Measurements from ENCODE around the gene GOT1. TPM values are rescaled to one million over a fixed set of nuclear protein-coding genes. Genes with fewer than 3 reads are reported as not detected.

The GOT1 gene
- polyA plus RNA-seq, 3 donors, result 2.6 to 10.4 (median 8.2) TPM

GRCh38 chr10:99366666-99367065 lies 63.8 kb downstream of the GOT1 start:
- H2AFZ ChIP-seq (ENCODE audit: insufficient read depth, low read depth, low read length, poor library complexity, severe bottlenecking), result no peak overlapping the region
- no peak overlapping the region for H3K27ac ChIP-seq (ENCODE audit: low read depth in 1 of 2, low read length in 2 of 2)
- no peak overlapping the region for H3K9ac ChIP-seq (ENCODE audit: insufficient read depth, low read length, poor library complexity, severe bottlenecking)
- H3K9me3 ChIP-seq (replicated peaks in 1 of 2; ENCODE audit: control insufficient read depth in 1 of 2, insufficient read depth in 1 of 2, low read length in 2 of 2), result no peaks in the 10 kb centered on the region
- no CpG with 5 or more reads among the region's 2 CpGs for WGBS (ENCODE audit: insufficient coverage)
- H3K4me2 ChIP-seq (replicated peaks; ENCODE audit: extremely low read depth, low read length, poor library complexity, severe bottlenecking), result no peak overlapping the region
- no peak for TF ChIP-seq CTCF (IDR thresholded peaks at IDR 0.05)
- Mint-ChIP-seq H3K27ac (no peak overlapping the region), H3K9me3 (peaks cover 0 to 2% (median 0%) of the 10 kb centered on the region in 7 donors), H3K36me3 (no peaks in the 10 kb centered on the region), H3K4me1 (peaks cover 7% of the 10 kb centered on the region), H3K4me3 (no peak overlapping the region), H3K27me3 (ENCODE audit: low read depth in 3 of 3) (peaks cover 0 to 2% (median 1%) of the 10 kb centered on the region in 3 donors)
- no peak for DNase-seq
- H3K79me2 ChIP-seq (ENCODE audit: insufficient read depth, low read length), result no peaks in the 10 kb centered on the region
- no peaks in the 10 kb centered on the region for H3K36me3 ChIP-seq (replicated peaks in 1 of 2; ENCODE audit: control insufficient read depth in 1 of 2, insufficient read depth in 2 of 2, low read length in 2 of 2)
- peaks cover 0 to 4% of the 10 kb centered on the region in 2 donors for H3K4me1 ChIP-seq (ENCODE audit: control insufficient read depth in 1 of 2, insufficient read depth in 2 of 2, low read length in 2 of 2)
- H4K20me1 ChIP-seq (ENCODE audit: insufficient read depth, low read length), result no peaks in the 10 kb centered on the region
- H3K4me3 ChIP-seq (replicated peaks in 1 of 3; ENCODE audit: low read depth in 2 of 3, low read length in 3 of 3), result no peak overlapping the region
- intact Hi-C loops (cut with micrococcal nuclease), result no loop called here
- H3K27me3 ChIP-seq (ENCODE audit: control insufficient read depth in 2 of 2, insufficient read depth in 2 of 2, low read length in 2 of 2), result no peaks in the 10 kb centered on the region

GRCh38 chr10:99365736-99366135 lies 64.7 kb downstream of the GOT1 start:
- intact Hi-C loops (cut with micrococcal nuclease), result no loop called here
- no CpG with 5 or more reads among the region's 1 CpG for WGBS (ENCODE audit: insufficient coverage)
- Mint-ChIP-seq H3K4me3 (no peak overlapping the region), H3K4me1 (peaks cover 7% of the 10 kb centered on the region), H3K36me3 (no peaks in the 10 kb centered on the region), H3K9me3 (peaks cover 0 to 2% (median 0%) of the 10 kb centered on the region in 7 donors), H3K27ac (no peak overlapping the region), H3K27me3 (ENCODE audit: low read depth in 3 of 3) (peaks cover under 1 to 2% (median 1%) of the 10 kb centered on the region in 3 donors)
- no peaks in the 10 kb centered on the region for H3K27me3 ChIP-seq (ENCODE audit: control insufficient read depth in 2 of 2, insufficient read depth in 2 of 2, low read length in 2 of 2)
- no peak overlapping the region for H3K27ac ChIP-seq (ENCODE audit: low read depth in 1 of 2, low read length in 2 of 2)
- H3K9me3 ChIP-seq (replicated peaks in 1 of 2; ENCODE audit: control insufficient read depth in 1 of 2, insufficient read depth in 1 of 2, low read length in 2 of 2), result no peaks in the 10 kb centered on the region
- H3K36me3 ChIP-seq (replicated peaks in 1 of 2; ENCODE audit: control insufficient read depth in 1 of 2, insufficient read depth in 2 of 2, low read length in 2 of 2), result no peaks in the 10 kb centered on the region
- H3K4me1 ChIP-seq (ENCODE audit: control insufficient read depth in 1 of 2, insufficient read depth in 2 of 2, low read length in 2 of 2), result peaks cover 0 to 4% of the 10 kb centered on the region in 2 donors
- no peak overlapping the region for H3K9ac ChIP-seq (ENCODE audit: insufficient read depth, low read length, poor library complexity, severe bottlenecking)
- no peak overlapping the region for H2AFZ ChIP-seq (ENCODE audit: insufficient read depth, low read depth, low read length, poor library complexity, severe bottlenecking)
- no peak overlapping the region for H3K4me3 ChIP-seq (replicated peaks in 1 of 3; ENCODE audit: low read depth in 2 of 3, low read length in 3 of 3)
- H4K20me1 ChIP-seq (ENCODE audit: insufficient read depth, low read length), result no peaks in the 10 kb centered on the region
- no peak for TF ChIP-seq CTCF (IDR thresholded peaks at IDR 0.05)
- DNase-seq, result no peak
- no peaks in the 10 kb centered on the region for H3K79me2 ChIP-seq (ENCODE audit: insufficient read depth, low read length)
- no peak overlapping the region for H3K4me2 ChIP-seq (replicated peaks; ENCODE audit: extremely low read depth, low read length, poor library complexity, severe bottlenecking)

Data from CD14-positive monocyte (primary cell).